Activated naive CD4-positive, alpha-beta T cell treated with anti-CD3 and anti-CD28 coated beads, Interleukin-2, amount 50 U/mL, for 24 hours (primary cell): ENCODE data around the gene SLC18B1.

Experiments used
- H3K27ac Mint-ChIP-seq: one replicate; pipeline ENCODE4 v1.8.0; 2021; ENCODE audit warnings: mild to moderate bottlenecking, mixed read lengths
- H3K27me3 Mint-ChIP-seq: one replicate; pipeline ENCODE4 v1.8.0; 2021; ENCODE audit warnings: mixed read lengths
- H3K36me3 Mint-ChIP-seq: one replicate; pipeline ENCODE4 v1.8.0; 2021; ENCODE audit warnings: mixed read lengths
- H3K4me1 Mint-ChIP-seq: one replicate; pipeline ENCODE4 v1.8.0; 2021; ENCODE audit warnings: mixed read lengths
- H3K4me3 Mint-ChIP-seq: one replicate; pipeline ENCODE4 v1.8.0; 2021; ENCODE audit warnings: mild to moderate bottlenecking, mixed read lengths
- H3K9me3 Mint-ChIP-seq: one replicate; pipeline ENCODE4 v1.8.0; 2021; ENCODE audit warnings: mixed read lengths

SLC18B1 gene

DNA sequence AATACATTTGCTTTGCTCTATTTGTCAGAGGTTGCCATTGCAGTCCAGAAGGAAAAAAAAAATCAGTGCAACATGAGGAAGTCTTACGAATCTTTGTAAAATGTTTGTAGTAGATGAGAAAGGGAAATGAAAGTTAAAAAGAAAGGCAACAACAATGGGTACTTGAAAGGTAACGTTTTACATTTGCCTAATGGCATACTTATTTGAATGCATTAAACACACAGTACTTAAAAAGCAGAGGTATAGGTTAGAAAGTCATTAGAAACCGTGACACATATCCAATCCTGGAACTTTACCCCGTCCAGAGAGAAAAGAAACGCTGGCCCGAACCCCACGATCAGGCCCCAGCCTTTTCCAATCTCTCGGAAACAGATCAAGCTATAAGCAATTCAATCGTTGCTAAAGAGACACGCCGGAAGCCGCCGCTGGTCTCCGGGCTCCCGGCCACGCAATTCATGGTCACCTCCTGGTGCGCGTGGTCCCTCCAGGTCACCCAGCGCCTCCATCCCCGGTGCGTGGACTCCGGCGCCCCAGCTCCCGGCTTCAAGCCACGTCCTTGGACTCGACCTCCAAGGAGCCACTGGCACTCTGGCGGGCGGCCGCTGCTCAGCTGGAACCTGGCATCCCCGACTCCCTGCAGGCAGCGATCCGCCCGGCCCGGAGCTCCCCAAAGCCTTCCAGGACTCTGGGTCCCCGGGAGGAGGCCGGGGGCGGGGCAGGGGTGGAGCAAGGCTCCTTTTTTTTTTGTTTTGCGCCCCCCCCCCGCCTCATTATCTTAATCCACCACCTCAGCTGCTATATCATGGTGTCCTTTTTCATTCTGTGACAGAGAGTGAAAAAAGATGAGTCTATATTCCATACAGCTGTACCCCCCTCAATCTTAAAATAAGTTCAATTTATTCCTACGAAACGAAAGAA, at the start of gene SLC18B1:
Gene SLC18B1 (minus strand): TSS at position 687 of the 918 bp plus-strand sequence. CDS start 181 bp downstream, at position 506.
- Mint-ChIP-seq H3K9me3 (no peaks in the 10 kb centered on the region), H3K4me3 (no peak within 1 kb of the TSS), H3K27ac (peak within 1 kb of the TSS; percentile 41), H3K36me3 (peaks cover 3% of the 10 kb centered on the region), H3K4me1 (peaks cover 44% of the 10 kb centered on the region), H3K27me3 (no peaks in the 10 kb centered on the region)

DNA sequence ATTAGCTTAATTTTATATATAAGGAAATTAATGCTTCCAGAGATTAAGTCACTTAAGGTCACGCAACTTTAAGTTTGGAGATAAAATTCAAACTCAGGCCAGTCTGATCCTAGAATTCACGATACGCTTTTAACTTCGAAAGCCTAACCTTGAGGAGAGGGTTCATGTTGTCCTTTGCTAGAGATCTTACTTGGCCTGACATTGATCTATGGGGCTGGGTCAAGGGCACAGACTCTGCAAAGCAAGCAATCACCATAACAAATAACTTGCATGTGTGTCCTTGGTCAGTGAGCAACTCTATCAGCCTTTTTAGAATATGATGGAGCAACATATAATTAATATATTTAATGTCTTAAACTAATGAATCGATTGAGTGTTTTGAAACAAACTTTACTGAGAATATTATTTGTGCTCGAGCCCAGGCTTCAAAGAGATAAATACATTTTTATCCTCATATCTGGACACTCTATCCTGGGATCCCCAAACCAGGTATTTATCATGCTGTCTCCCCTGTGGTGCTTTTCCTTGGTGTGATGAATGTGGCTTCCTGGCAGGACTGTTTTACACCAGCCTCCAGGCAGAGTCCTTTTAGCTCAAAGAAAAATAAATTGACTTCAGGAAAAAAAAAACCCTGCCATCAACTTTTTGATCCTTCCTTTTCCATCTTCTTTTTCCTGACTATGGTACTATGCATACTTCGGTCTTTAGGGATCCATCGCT, 45.0 kb upstream of the SLC18B1 start:
- no peak overlapping the region for H3K27ac Mint-ChIP-seq
- peaks cover 1% of the 10 kb centered on the region for H3K27me3 Mint-ChIP-seq
- no peaks in the 10 kb centered on the region for H3K36me3 Mint-ChIP-seq
- peaks cover 5% of the 10 kb centered on the region for H3K9me3 Mint-ChIP-seq
- H3K4me3 Mint-ChIP-seq: no peak overlapping the region
- H3K4me1 Mint-ChIP-seq: no peaks in the 10 kb centered on the region

GRCh38 chr6:132841966-132842365, 43.5 kb upstream of the SLC18B1 start:
- Mint-ChIP-seq H3K36me3 (no peaks in the 10 kb centered on the region), H3K4me1 (no peaks in the 10 kb centered on the region), H3K9me3 (peaks cover 2% of the 10 kb centered on the region), H3K27me3 (no peaks in the 10 kb centered on the region), H3K4me3 (no peak overlapping the region), H3K27ac (no peak overlapping the region)

- no peaks in the 10 kb centered on the region for H3K36me3 Mint-ChIP-seq
- H3K4me1 Mint-ChIP-seq: no peaks in the 10 kb centered on the region
- no peaks in the 10 kb centered on the region for H3K9me3 Mint-ChIP-seq
- no peak overlapping the region for H3K27ac Mint-ChIP-seq
- no peak overlapping the region for H3K4me3 Mint-ChIP-seq
- no peaks in the 10 kb centered on the region for H3K27me3 Mint-ChIP-seq
Measured at GRCh38 chr6:132832891-132833290, 34.5 kb upstream of the SLC18B1 start.

GRCh38 chr6:132830334-132830751, 31.9 kb upstream of the SLC18B1 start:
- Mint-ChIP-seq H3K9me3 (no peaks in the 10 kb centered on the region), H3K4me1 (no peaks in the 10 kb centered on the region), H3K4me3 (no peak overlapping the region), H3K27ac (no peak overlapping the region), H3K27me3 (no peaks in the 10 kb centered on the region), H3K36me3 (no peaks in the 10 kb centered on the region)

DNA sequence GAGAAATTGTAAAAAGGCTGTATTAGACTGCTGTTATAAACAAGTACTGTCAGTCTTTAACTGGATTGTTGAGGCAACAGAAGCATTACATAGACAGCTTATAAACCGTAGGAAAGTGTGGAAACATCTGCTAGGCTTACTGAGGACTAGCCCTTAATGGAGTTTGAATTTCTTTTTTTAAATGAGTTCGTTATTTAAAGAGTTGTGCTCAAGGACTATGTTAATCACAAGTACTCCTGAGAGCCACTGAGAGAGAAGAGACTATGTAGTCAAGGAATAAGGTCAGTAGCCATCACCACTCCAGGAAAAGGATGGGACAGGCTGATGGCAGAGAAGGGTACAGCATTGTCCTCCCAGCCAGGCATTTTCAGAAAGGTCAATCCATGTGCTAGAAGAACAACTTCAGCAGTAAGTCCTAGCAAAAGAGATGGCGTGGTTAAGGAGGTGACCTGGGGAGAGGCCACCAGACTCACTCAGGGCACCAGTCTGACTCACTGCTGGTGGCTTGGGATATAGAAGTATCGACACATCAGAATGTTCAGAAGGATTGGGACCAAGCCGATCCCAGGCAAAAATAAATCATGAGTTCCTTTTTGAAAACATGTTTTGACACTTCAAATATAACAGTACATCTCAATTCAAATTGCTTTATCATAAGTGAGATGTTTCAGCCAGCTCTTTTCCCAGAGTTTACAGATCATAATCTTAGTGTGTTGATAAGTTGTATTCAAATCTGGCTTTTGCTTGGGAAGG, 22.4 kb upstream of the SLC18B1 start:
- peaks cover 48% of the 10 kb centered on the region for H3K4me1 Mint-ChIP-seq
- H3K27ac Mint-ChIP-seq: peak overlapping the region; percentile 42
- no peaks in the 10 kb centered on the region for H3K27me3 Mint-ChIP-seq
- H3K9me3 Mint-ChIP-seq: no peaks in the 10 kb centered on the region
- H3K4me3 Mint-ChIP-seq: no peak overlapping the region
- H3K36me3 Mint-ChIP-seq: peaks cover 30% of the 10 kb centered on the region

GRCh38 chr6:132819405-132820161, 21.1 kb upstream of the SLC18B1 start:
- Mint-ChIP-seq H3K27me3 (no peaks in the 10 kb centered on the region), H3K9me3 (no peaks in the 10 kb centered on the region), H3K27ac (peak overlapping the region; percentile 99), H3K36me3 (peaks cover 42% of the 10 kb centered on the region), H3K4me3 (peak overlapping the region; percentile 97), H3K4me1 (peaks cover 51% of the 10 kb centered on the region)

DNA sequence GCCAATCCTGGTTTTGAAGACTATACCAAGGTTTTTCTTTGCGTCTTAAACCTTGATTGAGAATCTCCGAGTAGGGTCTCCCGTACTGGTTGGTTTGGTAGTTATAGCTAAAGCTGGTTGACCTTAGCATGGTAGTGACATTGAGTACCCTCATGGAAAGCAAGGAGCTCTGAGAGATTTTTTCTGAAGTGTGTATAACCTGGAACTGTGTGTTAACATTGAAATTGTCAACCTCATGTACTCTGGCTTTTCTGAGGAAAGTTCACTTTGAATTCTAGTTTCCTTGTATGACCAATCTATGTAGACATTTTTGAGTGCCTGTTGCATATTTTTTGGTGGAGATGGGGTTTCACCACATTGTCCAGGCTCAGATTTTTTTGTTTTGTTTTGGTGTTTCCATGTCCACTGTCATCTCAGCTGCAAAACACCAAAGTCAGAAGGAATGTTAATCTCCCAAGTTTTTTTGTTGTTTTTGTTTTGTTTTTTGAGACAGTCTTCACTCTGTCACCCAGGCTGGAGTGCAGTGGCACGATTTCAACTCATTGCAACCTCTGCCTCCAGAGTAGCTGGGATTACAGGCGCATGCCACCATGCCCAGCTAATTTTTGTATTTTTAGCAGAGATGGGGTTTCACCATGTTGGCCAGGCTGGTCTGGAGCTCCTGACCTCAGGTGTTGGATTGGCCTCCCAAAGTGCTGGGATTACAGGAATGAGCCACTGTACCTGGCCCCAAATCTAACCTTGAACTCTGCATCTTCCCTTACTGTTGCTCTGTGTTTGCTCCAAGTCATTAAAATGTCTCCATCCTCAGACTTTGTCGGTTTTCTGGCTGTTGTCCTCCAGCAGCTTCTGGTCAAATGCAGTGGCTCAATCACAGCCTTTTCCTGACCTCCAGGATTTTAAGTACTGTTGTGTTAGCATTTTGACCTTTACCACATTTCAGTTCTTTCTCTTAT, 20.2 kb upstream of the SLC18B1 start:
- H3K4me3 Mint-ChIP-seq: peak overlapping the region; percentile 97
- H3K36me3 Mint-ChIP-seq: peaks cover 45% of the 10 kb centered on the region
- no peaks in the 10 kb centered on the region for H3K27me3 Mint-ChIP-seq
- H3K4me1 Mint-ChIP-seq: peaks cover 46% of the 10 kb centered on the region
- no peaks in the 10 kb centered on the region for H3K9me3 Mint-ChIP-seq
- peak overlapping the region; percentile 99 for H3K27ac Mint-ChIP-seq

- H3K4me3 Mint-ChIP-seq: peak overlapping the region; percentile 97
- H3K9me3 Mint-ChIP-seq: no peaks in the 10 kb centered on the region
- peaks cover 45% of the 10 kb centered on the region for H3K36me3 Mint-ChIP-seq
- H3K4me1 Mint-ChIP-seq: peaks cover 49% of the 10 kb centered on the region
- peak overlapping the region; percentile 99 for H3K27ac Mint-ChIP-seq
- H3K27me3 Mint-ChIP-seq: no peaks in the 10 kb centered on the region
Measured at GRCh38 chr6:132817554-132818403, 19.3 kb upstream of the SLC18B1 start.

GRCh38 chr6:132816660-132817059, 18.2 kb upstream of the SLC18B1 start:
- H3K27me3 Mint-ChIP-seq: no peaks in the 10 kb centered on the region
- H3K27ac Mint-ChIP-seq: peak overlapping the region; percentile 99
- peak overlapping the region; percentile 97 for H3K4me3 Mint-ChIP-seq
- H3K9me3 Mint-ChIP-seq: no peaks in the 10 kb centered on the region
- peaks cover 45% of the 10 kb centered on the region for H3K36me3 Mint-ChIP-seq
- H3K4me1 Mint-ChIP-seq: peaks cover 49% of the 10 kb centered on the region

DNA sequence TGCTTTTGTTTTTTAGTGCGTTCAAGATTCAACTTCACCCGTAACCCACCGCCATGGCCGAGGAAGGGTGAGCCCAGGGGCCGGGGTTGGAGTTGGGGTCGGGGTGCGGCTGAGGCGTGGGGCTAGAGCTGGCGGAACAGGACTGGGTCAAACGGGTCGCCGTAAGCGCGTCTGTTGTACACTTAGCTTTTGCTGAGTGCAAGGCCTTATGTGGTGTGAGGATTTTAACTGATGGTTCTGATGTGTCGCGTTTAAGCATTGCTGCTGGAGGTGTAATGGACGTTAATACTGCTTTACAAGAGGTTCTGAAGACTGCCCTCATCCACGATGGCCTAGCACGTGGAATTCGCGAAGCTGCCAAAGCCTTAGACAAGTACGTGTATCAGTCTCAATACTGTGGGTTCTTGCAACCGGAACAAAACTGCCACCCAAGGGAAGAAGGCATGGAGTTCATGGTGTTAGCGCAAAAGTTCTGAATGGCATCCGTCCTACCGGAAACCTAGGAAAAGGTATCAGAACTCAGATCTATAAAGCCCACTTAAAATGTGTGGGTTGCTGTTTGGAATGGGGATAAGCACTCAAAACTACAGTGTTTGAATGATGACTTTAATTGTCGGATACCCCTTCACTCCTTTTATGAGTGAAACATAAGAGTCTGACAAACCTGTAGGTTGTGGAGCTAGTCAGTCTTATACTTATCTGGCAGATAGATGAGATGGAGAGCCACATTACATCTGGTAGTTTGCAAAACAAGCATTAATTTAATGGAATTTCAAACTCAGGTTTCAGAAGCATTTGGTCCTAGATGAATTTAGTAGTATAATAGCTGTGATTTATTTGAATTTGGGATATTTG, 16.5 kb upstream of the SLC18B1 start:
- H3K27ac Mint-ChIP-seq: peak overlapping the region; percentile 99
- H3K4me3 Mint-ChIP-seq: peak overlapping the region; percentile 97
- peaks cover 45% of the 10 kb centered on the region for H3K36me3 Mint-ChIP-seq
- H3K27me3 Mint-ChIP-seq: no peaks in the 10 kb centered on the region
- H3K9me3 Mint-ChIP-seq: no peaks in the 10 kb centered on the region
- peaks cover 45% of the 10 kb centered on the region for H3K4me1 Mint-ChIP-seq

- Mint-ChIP-seq H3K9me3 (no peaks in the 10 kb centered on the region), H3K4me3 (peak overlapping the region; percentile 97), H3K36me3 (peaks cover 34% of the 10 kb centered on the region), H3K4me1 (peaks cover 30% of the 10 kb centered on the region), H3K27me3 (no peaks in the 10 kb centered on the region), H3K27ac (peak overlapping the region; percentile 99)
Measured at GRCh38 chr6:132813173-132813856, 14.9 kb upstream of the SLC18B1 start.
